Measurements from ENCODE around the gene FYCO1.

FYCO1 gene

DNA sequence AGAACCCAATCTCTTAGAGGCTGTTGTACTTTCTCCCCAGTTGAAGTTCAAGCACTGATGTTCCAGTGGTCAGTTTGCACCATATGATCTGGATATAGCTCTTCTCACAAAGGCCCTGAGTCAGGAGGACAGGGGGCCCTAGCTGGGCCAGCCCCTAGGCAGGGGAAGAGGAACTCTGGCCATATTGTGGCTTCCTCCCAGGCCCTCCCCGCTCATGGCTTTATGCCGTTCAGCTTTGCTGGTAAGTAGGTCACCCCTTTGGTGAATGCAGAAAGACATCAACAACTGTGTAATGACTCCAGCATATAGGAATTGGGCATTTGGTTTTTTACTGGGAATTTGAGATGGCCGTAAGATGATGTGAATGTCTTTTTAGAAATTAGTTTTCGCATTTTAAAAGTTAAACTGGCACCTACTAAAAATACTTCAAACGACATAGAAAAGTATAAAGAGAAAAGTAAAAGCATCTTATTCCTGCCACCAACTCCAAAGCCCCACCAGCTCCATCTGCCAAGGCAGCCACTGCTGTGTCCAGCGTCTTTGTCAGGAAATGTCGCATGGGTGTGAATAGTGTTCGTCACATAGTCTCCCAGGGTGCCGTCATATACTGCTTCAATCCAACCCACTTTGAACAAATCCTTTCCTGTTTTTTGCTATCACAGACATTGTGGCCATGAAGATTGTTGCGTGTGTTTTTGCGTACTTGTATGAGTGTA, 84.0 kb downstream of the FYCO1 start:
- H3K4me3 ChIP-seq, result no peak overlapping the region
- no peak for DNase-seq
- intact Hi-C loops (cut with DNase I; ENCODE audit: low total_unique reads), result no loop called here
- TF ChIP-seq, protein P1, sequence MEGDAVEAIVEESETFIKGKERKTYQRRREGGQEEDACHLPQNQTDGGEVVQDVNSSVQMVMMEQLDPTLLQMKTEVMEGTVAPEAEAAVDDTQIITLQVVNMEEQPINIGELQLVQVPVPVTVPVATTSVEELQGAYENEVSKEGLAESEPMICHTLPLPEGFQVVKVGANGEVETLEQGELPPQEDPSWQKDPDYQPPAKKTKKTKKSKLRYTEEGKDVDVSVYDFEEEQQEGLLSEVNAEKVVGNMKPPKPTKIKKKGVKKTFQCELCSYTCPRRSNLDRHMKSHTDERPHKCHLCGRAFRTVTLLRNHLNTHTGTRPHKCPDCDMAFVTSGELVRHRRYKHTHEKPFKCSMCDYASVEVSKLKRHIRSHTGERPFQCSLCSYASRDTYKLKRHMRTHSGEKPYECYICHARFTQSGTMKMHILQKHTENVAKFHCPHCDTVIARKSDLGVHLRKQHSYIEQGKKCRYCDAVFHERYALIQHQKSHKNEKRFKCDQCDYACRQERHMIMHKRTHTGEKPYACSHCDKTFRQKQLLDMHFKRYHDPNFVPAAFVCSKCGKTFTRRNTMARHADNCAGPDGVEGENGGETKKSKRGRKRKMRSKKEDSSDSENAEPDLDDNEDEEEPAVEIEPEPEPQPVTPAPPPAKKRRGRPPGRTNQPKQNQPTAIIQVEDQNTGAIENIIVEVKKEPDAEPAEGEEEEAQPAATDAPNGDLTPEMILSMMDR (IDR thresholded peaks at IDR 0.05), result no peak
- H3K27ac ChIP-seq, result no peak overlapping the region
- no peaks in the 10 kb centered on the region for H3K27me3 ChIP-seq
- H3K36me3 ChIP-seq, result no peaks in the 10 kb centered on the region
- H3K4me1 ChIP-seq, result peaks cover 0 to 10% (median 0%) of the 10 kb centered on the region in 4 donors
- no peaks in the 10 kb centered on the region for H3K9me3 ChIP-seq

DNA sequence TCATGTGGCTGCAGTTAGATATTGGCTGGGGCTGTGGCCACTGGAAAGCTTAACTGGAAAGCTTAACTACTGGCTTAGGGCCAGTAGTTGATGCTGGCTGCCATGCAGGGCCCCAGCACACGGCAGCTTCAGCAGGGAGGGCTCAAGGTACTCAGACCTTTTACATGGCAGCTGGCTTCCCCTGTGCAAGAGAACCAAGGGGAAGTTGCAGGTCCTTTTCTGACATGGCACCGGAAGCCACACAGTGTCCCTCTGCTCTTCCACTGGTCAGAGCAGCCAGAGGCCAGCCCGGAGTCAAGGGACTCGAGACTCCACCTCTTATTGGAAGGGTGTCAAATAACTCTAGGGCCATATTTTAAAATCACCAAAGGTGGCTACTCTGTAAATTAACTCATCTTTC, 84.7 kb downstream of the FYCO1 start:
- TF ChIP-seq, protein P1 (IDR thresholded peaks at IDR 0.05), result no peak
- intact Hi-C loops (cut with DNase I; ENCODE audit: low total_unique reads), result no loop called here
- H3K4me3 ChIP-seq, result no peak overlapping the region
- H3K9me3 ChIP-seq, result no peaks in the 10 kb centered on the region
- H3K36me3 ChIP-seq, result no peaks in the 10 kb centered on the region
- H3K4me1 ChIP-seq, result peaks cover 0 to 12% (median 0%) of the 10 kb centered on the region in 4 donors
- DNase-seq, result no peak
- H3K27me3 ChIP-seq, result no peaks in the 10 kb centered on the region
- H3K27ac ChIP-seq, result no peak overlapping the region

DNA sequence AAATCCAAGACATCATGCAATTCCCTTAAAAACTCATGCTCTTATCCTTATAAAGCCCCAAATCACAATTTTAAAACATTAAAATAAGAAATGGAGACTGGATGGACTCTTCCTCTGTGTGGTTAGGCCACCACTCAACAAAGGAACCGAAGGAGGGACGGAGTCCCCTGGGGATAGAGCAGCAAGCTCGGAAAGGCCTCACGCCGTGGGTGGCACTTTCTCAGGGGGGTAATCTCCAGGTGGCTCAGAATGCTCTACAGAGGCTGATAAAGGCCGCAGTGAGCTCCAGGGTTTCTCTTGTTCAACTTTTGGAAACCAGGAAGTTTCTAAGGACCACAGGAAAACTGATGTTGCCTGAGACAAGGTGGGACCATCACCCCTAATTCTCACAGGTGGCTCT, 86.1 kb downstream of the FYCO1 start:
- Histone ChIP-seq H3K4me3 (no peak overlapping the region), H3K36me3 (peaks cover 0 to under 1% (median 0%) of the 10 kb centered on the region in 3 donors), H3K27ac (no peak overlapping the region), H3K27me3 (no peaks in the 10 kb centered on the region), H3K9me3 (no peaks in the 10 kb centered on the region), H3K4me1 (peaks cover 0 to 12% (median 0%) of the 10 kb centered on the region in 4 donors)
- TF ChIP-seq, protein P1 (IDR thresholded peaks at IDR 0.05), result no peak
- DNase-seq, result no peak
- intact Hi-C loops (cut with DNase I; ENCODE audit: low total_unique reads), result no loop called here

DNA sequence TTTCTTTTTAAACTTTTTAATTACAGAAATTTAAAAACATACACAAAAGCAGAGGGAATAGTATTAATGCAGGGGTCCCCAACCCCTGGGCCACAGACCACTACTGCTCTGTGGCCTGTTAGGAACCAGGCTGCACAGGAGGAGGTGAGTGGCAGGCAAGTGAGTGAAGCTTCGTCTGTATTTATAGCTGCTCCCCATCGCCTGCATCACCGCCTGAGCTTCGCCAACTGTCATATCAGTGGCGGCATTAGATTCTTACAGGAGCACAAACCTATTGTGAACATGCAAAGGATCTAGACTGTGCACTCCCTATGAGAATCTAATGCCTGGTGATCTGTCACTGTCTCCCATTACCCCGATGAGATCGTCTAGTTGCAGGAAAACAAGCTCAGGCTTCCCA, 86.9 kb downstream of the FYCO1 start:
- no peak for DNase-seq
- H3K9me3 ChIP-seq, result no peaks in the 10 kb centered on the region
- H3K4me3 ChIP-seq, result no peak overlapping the region
- H3K27ac ChIP-seq, result no peak overlapping the region
- peaks cover 0 to 12% (median 0%) of the 10 kb centered on the region in 4 donors for H3K4me1 ChIP-seq
- peaks cover 0 to 4% (median 0%) of the 10 kb centered on the region in 3 donors for H3K36me3 ChIP-seq
- intact Hi-C loops (cut with DNase I; ENCODE audit: low total_unique reads), result no loop called here
- TF ChIP-seq, protein P1 (IDR thresholded peaks at IDR 0.05), result no peak
- H3K27me3 ChIP-seq, result no peaks in the 10 kb centered on the region

DNA sequence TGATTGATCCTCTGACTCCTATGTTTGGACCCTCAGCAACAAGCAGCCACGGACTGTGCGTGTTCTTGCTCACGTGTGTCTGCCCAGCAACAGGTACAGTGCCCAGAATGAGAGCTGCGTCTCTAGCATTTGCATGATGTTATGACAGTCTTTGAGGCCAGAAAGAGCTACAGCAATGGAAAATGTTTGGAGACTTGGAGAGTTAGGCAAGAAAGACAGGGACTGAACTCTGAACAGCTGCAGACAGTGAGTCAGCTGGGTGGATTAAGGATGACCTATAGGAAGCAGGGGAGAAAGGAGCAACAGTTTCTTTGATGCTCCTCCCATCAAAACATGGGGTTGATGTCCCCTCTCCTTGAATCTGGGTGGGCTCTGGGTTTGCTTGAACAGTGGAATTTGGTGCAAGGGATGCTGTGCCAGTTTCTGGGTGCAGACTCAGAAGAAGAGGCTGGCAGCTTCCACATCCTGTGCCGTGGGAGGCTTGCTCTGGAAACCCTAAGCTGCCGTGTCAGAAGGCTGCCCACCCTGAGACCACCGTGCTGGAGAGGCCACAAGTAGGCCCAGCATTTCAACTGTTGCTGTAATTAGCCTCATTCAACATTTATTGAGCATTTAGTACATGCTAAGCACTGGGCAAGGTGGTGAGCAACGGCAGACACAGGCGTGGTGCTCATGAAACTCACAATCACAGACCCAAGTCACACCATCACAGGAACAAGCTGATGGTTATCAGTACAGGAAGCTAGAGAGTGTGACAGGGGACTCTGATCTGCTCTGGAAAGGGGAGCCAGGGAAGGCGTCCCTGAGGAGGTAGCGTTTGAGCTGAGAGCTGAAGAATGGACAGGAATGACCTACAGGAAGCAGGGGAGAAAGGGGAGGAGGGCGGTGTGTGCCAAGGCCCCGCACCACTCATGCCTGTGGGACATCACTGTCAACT, 87.6 kb downstream of the FYCO1 start:
- H3K27me3 ChIP-seq, result no peaks in the 10 kb centered on the region
- peaks cover 0 to 4% (median 0%) of the 10 kb centered on the region in 3 donors for H3K36me3 ChIP-seq
- no peaks in the 10 kb centered on the region for H3K9me3 ChIP-seq
- H3K27ac ChIP-seq, result no peak overlapping the region
- no peak overlapping the region for H3K4me3 ChIP-seq
- intact Hi-C loops (cut with DNase I; ENCODE audit: low total_unique reads), result no loop called here
- DNase-seq, result no peak
- TF ChIP-seq, protein P1 (IDR thresholded peaks at IDR 0.05), result no peak
- H3K4me1 ChIP-seq, result peaks cover 0 to 12% (median 0%) of the 10 kb centered on the region in 4 donors

All from tibial artery (tissue), 4 donors.